Testis (tissue), 2 donors: ENCODE data around the gene CEMIP2.

Source experiments
- CTCF ChIP-seq, 3 experiments: fragments of 450-650 bp in 2 of 3; fragments of 200-600 bp in 1 of 3; sonication (generic) in 1 of 3; IDR thresholded peaks; one replicate each; pipeline ENCODE4 v1.5.1; 2016 to 2019; ENCODE audit warnings: antibody characterized with exemption in 3 of 3, mild to moderate bottlenecking in 2 of 3, moderate library complexity in 1 of 3
- POLR2A ChIP-seq: fragments of 450-650 bp; IDR thresholded peaks from one replicate; pipeline ENCODE4 v1.6.1; 2017; ENCODE audit warnings: antibody characterized with exemption, mild to moderate bottlenecking, moderate library complexity

DNA sequence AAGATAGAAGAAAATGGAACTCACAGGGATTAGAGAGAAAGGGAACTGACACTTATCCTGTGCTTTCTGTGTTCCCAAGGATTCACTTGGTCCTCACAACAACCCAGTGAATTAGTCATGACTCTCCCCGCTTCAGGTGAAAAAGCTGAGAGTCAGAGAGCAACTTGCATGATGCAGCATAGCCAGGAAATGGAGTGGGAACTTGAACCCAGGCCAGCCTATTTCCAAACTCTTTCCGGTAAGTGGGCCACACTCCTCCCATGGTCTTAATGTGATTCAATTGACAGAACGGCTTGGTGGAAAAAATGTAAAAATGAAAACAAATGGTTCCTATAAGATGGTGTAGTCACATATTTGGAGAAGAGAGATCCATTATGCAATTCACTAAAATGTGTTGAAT lies 45.9 kb upstream of the CEMIP2 start:
- no peak for TF ChIP-seq CTCF (IDR thresholded peaks at IDR 0.05)
- no peak for TF ChIP-seq POLR2A
